ENCODE measurements around the gene BCR. TPM values are rescaled to one million over a fixed set of nuclear protein-coding genes. Genes with fewer than 3 reads are reported as not detected.

Gene BCR
- total and polyA plus RNA-seq, 2 of the 8 experiments (the other 6 are each of a cell fraction or from before 2014, with no cell fraction given) = 66.7 to 130 TPM

DNA sequence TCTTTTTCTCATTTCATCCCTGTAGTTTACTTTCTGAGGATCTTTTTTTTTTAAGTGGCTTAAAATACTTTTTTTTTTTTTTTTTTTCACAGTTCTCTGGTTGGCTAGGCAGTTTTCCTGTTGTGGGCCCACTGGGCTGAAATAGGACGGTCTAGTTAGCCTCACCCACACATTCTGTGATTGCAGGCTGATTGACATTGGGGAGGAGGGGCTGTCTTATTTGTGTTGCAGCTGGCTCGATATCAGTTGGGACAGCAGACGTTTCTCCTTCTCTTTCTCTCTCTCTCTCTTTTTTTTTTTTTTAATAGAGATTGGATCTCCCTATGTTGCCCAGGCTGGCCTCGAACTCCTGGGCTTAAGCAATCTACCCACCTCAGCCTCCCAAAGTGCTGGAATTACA lies 6.9 kb downstream of the BCR start (continued):
- TF ChIP-seq GABPA (IDR thresholded peaks at IDR 0.05; ENCODE audit: borderline replicate concordance, insufficient read depth, low read length) (no peak), PHF8 (conservative IDR thresholded peaks at IDR 0.05; ENCODE audit: low read depth, low read length) (no peak), KDM1A (IDR thresholded peaks at IDR 0.05; ENCODE audit: borderline replicate concordance, low read length) (no peak)

All from H1 (cell line).